GM15510 (cell line): ENCODE measurements around the gene MCM8.

Experiments used
- POLR2A ChIP-seq: IDR thresholded peaks from 3 replicates; pipeline ENCODE4 v1.6.1; 2011; ENCODE audit warnings: borderline replicate concordance; ENCODE audit not compliant: insufficient read length; ENCODE audit errors: extremely low read depth

Gene MCM8

DNA sequence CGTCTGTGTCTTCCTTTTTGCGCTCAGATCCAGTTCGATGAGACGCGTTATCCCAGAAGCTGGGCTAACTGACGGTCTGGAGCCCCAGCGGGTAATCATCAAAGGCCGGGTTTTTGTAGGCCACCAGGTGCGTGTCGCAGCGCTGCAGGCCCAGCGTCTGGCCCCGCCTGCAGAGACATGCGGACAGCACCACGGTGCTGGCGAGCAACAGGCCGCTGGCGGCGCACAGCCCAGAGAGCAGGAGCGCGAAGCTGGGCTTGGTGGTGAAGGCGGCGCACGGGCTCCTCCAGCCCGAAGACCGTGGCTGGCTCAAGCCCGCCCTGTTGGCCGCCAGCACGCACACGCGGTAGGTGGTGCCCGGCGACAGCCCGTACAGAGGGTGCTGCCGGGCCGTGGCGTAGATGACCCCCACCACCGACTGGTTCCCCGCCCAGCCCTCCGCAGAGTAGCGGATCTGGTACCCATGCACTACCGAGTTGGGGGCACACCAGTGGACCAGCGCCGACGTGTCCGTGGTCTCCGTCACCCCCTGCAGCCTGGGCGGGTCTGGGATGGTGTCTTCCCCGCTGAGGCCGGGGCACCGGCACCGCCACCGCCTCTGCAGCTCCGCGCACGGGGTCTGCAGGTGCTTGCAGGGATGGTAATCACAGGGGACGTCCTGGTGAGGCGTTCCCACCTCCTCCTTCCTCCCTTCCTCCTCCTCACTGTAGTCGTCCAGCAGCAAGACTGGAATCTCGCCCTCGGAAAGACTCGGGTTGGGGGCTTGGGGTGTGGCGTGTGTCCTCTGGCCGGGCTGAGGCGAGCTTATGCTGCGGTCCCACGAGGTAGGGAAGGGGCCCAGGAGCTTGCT, 90.7 kb downstream of the MCM8 start:
- no peak for TF ChIP-seq POLR2A

DNA sequence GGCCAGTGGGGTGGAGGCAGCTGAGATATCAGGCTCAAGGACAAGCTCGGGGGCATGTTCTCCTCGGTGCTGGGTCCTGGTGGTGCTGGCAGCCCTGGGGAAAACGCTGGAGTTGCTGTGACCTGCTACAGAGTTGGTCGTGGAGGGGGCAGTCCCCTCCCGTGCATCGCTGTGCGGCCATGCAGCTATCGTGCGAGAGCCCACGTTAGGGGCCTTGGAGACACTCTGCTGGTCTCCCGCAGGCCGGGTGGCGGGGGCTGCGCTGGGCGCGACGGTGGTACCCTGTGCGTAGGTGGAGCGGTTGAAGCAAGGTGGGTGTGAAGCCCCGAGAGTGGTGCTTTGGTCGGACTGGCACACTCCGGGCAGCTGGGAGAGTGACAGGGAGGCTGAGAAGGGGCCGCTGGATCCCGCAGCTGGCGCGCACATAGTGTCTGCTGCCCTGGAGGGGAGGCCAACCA, 91.4 kb downstream of the MCM8 start:
- no peak for TF ChIP-seq POLR2A

DNA sequence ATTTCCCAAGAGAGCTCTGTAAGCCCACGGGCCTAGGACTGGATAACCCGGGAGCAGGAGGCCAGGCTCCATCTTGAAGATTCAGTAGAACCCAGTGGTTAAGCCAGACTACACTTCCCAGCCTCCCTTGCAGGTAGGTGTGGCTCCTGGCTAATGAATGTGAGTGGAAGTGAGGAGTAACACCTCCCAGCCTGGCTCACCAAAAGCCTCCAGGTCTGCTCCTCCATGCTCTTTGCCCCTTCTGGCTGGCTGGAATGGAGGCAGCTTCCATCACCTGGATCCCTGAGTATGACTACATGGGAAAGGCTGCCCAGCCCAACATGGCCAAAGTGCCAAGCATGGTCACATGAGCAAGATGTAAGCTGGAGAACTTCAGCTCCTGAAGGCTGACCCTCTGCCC, 93.7 kb downstream of the MCM8 start:
- TF ChIP-seq POLR2A = no peak

DNA sequence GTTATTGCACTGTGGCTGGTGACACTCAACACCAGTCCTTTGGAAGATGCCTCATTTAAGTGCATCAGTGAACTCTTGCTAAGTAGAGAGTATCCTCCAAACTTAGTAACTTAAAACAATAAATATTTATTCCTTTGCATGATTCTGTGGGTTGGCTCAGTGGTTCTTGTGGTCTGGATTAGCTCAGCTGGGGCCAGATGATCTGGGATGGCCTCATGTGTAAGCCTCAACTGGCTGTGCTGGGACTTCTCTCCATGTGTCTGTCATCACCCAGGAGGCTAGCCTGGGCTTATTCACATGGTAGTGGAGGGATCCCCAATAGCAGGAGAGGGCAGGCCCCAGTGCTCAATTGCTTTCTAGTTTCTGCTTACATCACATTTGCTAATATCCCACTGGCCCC, 95.1 kb downstream of the MCM8 start:
- no peak for TF ChIP-seq POLR2A

DNA sequence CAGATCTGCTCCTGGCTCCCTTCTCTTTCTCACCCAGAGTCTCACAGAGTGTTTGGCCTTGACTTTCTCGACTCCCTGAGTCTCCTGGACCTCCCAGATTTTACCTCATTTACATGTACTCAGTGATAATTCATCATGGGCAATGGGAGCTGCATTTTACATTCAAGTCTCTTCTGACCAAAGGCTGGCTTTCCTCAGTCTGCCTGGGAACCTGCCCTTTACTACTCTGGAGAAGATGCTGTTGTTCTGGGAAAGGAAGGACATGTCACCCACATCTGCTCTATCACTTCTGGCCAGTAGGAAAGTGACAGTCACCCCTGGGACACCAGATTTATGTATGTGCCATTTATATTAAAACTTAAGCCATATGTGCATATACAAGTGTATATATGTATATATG, 96.0 kb downstream of the MCM8 start:
- no peak for TF ChIP-seq POLR2A

DNA sequence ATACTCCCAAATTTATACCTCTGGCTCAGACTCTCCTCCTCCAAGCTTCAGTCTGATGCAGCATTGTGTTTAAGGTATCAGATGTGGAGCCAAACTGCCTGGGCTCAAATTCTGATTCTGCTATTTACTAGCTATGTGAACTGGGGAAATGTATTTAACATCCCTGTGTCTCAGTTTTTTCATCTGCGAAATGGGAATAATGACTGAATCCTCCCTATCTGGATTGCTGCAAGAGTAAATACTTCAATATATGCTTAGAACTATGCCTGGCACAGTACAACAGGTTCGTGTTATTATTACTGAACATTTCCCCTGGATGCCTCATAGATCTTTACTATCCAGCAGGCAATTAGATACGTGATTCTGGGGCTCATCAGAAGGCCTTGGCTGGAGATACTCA, 97.9 kb downstream of the MCM8 start:
- TF ChIP-seq POLR2A = no peak
